GM21515 (cell line): ENCODE measurements around the gene SRSF10.

Source experiments
- ATAC-seq: cut with Tn5 transposase; IDR thresholded peaks from one replicate; pipeline ENCODE4 v1.9.1; 2021; ENCODE audit not compliant: unreplicated experiment

The SRSF10 gene

DNA sequence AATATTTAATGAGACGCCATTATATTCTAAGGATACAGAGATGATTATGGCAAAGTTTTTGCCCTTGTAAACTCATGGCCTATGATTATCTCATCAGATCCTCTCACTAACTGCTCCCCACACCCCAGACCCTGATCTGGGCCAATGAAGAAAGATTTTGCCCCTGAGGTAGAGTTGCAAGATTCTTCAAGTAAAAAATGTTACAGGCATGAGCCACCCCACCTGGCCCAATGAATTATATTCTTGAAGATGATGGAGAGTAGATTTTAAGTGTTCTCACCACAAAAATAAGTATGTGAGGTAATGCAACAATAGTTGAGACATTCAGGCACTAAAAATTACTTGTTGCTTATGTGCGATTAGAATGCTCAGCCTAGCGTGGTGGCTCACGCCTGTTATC is 65.2 kb downstream of the SRSF10 start:
- ATAC-seq, result no peak
